H9 (cell line): ENCODE results near the gene TADA3. TPM values are rescaled to one million over a fixed set of nuclear protein-coding genes. Genes with fewer than 3 reads are reported as not detected.

ENCODE experiments used
- DNase-seq: peaks from one replicate; pipeline ENCODE4 v3.0.0-alpha.2; 2017
- H2AFZ ChIP-seq: one replicate; pipeline ENCODE4 v1.6.1; 2013; ENCODE audit warnings: mild to moderate bottlenecking, low read length, control low read depth, moderate library complexity
- H2AK5ac ChIP-seq: 2 replicates; pipeline ENCODE4 v1.6.1; 2013; ENCODE audit warnings: low read length, control low read depth, mixed read lengths; ENCODE audit not compliant: insufficient read length
- H2BK120ac ChIP-seq: one replicate; pipeline ENCODE4 v1.6.1; 2013; ENCODE audit warnings: low read depth, mild to moderate bottlenecking, low read length, control low read depth, inconsistent platforms; ENCODE audit not compliant: poor library complexity, severe bottlenecking
- H2BK12ac ChIP-seq: 2 replicates; pipeline ENCODE4 v1.6.1; 2013; ENCODE audit warnings: low read length, control low read depth, mixed read lengths, low read depth; ENCODE audit not compliant: insufficient read length
- H2BK15ac ChIP-seq: 2 replicates; pipeline ENCODE4 v1.6.1; 2013; ENCODE audit warnings: low read depth, low read length, control low read depth
- H2BK20ac ChIP-seq: one replicate; pipeline ENCODE4 v1.6.1; 2013; ENCODE audit warnings: low read depth, mild to moderate bottlenecking, low read length, control low read depth, inconsistent platforms; ENCODE audit not compliant: poor library complexity, severe bottlenecking
- H2BK5ac ChIP-seq: 2 replicates; pipeline ENCODE4 v1.6.1; 2013; ENCODE audit warnings: low read length, control low read depth, mixed read lengths; ENCODE audit not compliant: insufficient read length
- H3K14ac ChIP-seq: 2 replicates; pipeline ENCODE4 v1.6.1; 2013; ENCODE audit warnings: low read length, control low read depth; ENCODE audit not compliant: insufficient read depth
- H3K18ac ChIP-seq: 2 replicates; pipeline ENCODE4 v1.6.1; 2013; ENCODE audit warnings: low read depth, mild to moderate bottlenecking, mixed read lengths, low read length, control low read depth; ENCODE audit not compliant: insufficient read length
- H3K23ac ChIP-seq: 2 replicates; pipeline ENCODE4 v1.6.1; 2013; ENCODE audit warnings: low read length, control low read depth, mixed read lengths, low read depth; ENCODE audit not compliant: insufficient read length
- H3K23me2 ChIP-seq: 2 replicates; pipeline ENCODE4 v1.6.1; 2013; ENCODE audit warnings: low read depth, mild to moderate bottlenecking, mixed read lengths, low read length, control low read depth; ENCODE audit not compliant: insufficient read length, poor library complexity, severe bottlenecking
- H3K27ac ChIP-seq: 2 replicates; pipeline ENCODE4 v1.5.1; 2013; ENCODE audit warnings: low read length, control low read depth, mixed read lengths, low read depth; ENCODE audit not compliant: insufficient read length
- H3K27me3 ChIP-seq: 2 replicates; pipeline ENCODE4 v1.6.1; 2013; ENCODE audit warnings: low read length, control low read depth, inconsistent platforms; ENCODE audit not compliant: insufficient read depth
- H3K4ac ChIP-seq: 2 replicates; pipeline ENCODE4 v1.6.1; 2013; ENCODE audit warnings: low read depth, mild to moderate bottlenecking, control low read depth, inconsistent platforms, low read length, moderate library complexity
- H3K4me1 ChIP-seq: 2 replicates; pipeline ENCODE4 v1.6.1; 2013; ENCODE audit warnings: low read length, control low read depth, inconsistent platforms; ENCODE audit not compliant: insufficient read depth
- H3K4me2 ChIP-seq: 2 replicates; pipeline ENCODE4 v1.6.1; 2013; ENCODE audit warnings: low read length, control low read depth, mixed read lengths; ENCODE audit not compliant: insufficient read length, insufficient read depth
- H3K56ac ChIP-seq: 2 replicates; pipeline ENCODE4 v1.6.1; 2013; ENCODE audit warnings: low read depth, mild to moderate bottlenecking, mixed read lengths, low read length, control low read depth; ENCODE audit not compliant: insufficient read length
- H3K79me1 ChIP-seq: 2 replicates; pipeline ENCODE4 v1.6.1; 2013; ENCODE audit warnings: low read depth, mild to moderate bottlenecking, moderate library complexity, low read length, control low read depth, inconsistent platforms; ENCODE audit not compliant: insufficient read depth, poor library complexity, severe bottlenecking
- H3K79me2 ChIP-seq: 2 replicates; pipeline ENCODE4 v1.6.1; 2013; ENCODE audit warnings: low read length, control low read depth, inconsistent platforms; ENCODE audit not compliant: insufficient read depth
- H3K9ac ChIP-seq: 2 replicates; pipeline ENCODE4 v1.6.1; 2013; ENCODE audit warnings: low read length, control low read depth, mixed read lengths; ENCODE audit not compliant: insufficient read length; ENCODE audit errors: extremely low read depth
- H3K9me3 ChIP-seq: one replicate; pipeline ENCODE4 v1.6.1; 2013; ENCODE audit warnings: low read depth, low read length, inconsistent platforms; ENCODE audit not compliant: control insufficient read depth
- H3T11ph ChIP-seq: one replicate; pipeline ENCODE4 v1.6.1; 2013; ENCODE audit warnings: mild to moderate bottlenecking, low read length, control low read depth, inconsistent platforms
- H4K20me1 ChIP-seq: one replicate; pipeline ENCODE4 v1.6.1; 2013; ENCODE audit not compliant: control insufficient read depth, insufficient read length, insufficient read depth
- H4K5ac ChIP-seq: 2 replicates; pipeline ENCODE4 v1.6.1; 2013; ENCODE audit warnings: low read depth, mild to moderate bottlenecking, mixed read lengths, low read length, control low read depth; ENCODE audit not compliant: insufficient read length
- H4K8ac ChIP-seq: replicated peaks from 2 replicates; pipeline ENCODE4 v1.6.1; 2013; ENCODE audit warnings: low read length, control low read depth, mixed read lengths, low read depth; ENCODE audit not compliant: insufficient read length
- H4K91ac ChIP-seq: 2 replicates; pipeline ENCODE4 v1.6.1; 2013; ENCODE audit warnings: low read depth, mild to moderate bottlenecking, moderate library complexity, mixed read lengths, low read length, control low read depth; ENCODE audit not compliant: insufficient read length
- H3K27ac Mint-ChIP-seq, 3 experiments: 2 replicates in 2 of 3; 3 replicates in 1 of 3; pipeline ENCODE4 v1.8.0; 2020 to 2021; ENCODE audit warnings: mixed read lengths in 3 of 3, mild to moderate bottlenecking in 1 of 3, moderate library complexity in 1 of 3
- H3K27me3 Mint-ChIP-seq: 2 replicates; pipeline ENCODE4 v1.8.0; 2021; ENCODE audit warnings: low read depth, mild to moderate bottlenecking, moderate library complexity, mixed read lengths
- H3K36me3 Mint-ChIP-seq, 3 experiments: 2 replicates in 2 of 3; 3 replicates in 1 of 3; pipeline ENCODE4 v1.8.0; 2020 to 2021; ENCODE audit warnings: low read depth in 3 of 3, mixed read lengths in 3 of 3; ENCODE audit not compliant: insufficient read depth in 1 of 3
- H3K4me1 Mint-ChIP-seq, 2 experiments: 2 replicates each; pipeline ENCODE4 v1.8.0; 2020; ENCODE audit warnings: mixed read lengths in 2 of 2
- H3K4me3 Mint-ChIP-seq, 2 experiments: 2 replicates in 1 of 2; 3 replicates in 1 of 2; pipeline ENCODE4 v1.8.0; 2020 to 2021; ENCODE audit warnings: mild to moderate bottlenecking in 2 of 2, mixed read lengths in 2 of 2, moderate library complexity in 1 of 2
- H3K9me3 Mint-ChIP-seq, 2 experiments: 2 replicates in 1 of 2; 3 replicates in 1 of 2; pipeline ENCODE4 v1.8.0; 2020; ENCODE audit warnings: mild to moderate bottlenecking in 2 of 2, mixed read lengths in 2 of 2, moderate library complexity in 1 of 2
- WGBS: extraction: QIAGEN DNeasy Blood & Tissue Kit; methylation state at CpG from one replicate; pipeline ENCODE4 v1.1.7; 2013; ENCODE audit warnings: missing lambda C conversion rate, low lambda C conversion rate, mixed read lengths; ENCODE audit not compliant: insufficient read length; ENCODE audit errors: extremely low coverage; 5-methylcytosine and 5-hydroxymethylcytosine counted together
- total RNA-seq: library from RNA; stranded (reverse); gene quantifications from 2 replicates; pipeline ENCODE4 v1.2.1, GENCODE V29; 2021
- TF ChIP-seq, protein P1 (sequence below): fragments of 200-600 bp; sonication (generic); conservative IDR thresholded peaks from 3 replicates; pipeline ENCODE4 v1.8.0; 2021; ENCODE audit warnings: antibody characterized with exemption, mild to moderate bottlenecking

The TADA3 gene
- total RNA-seq, 1 experiment from 2014 or later = 49.8 TPM

GRCh38 chr3:9778143-9779074, 13.9 kb downstream of the TADA3 start:
- H3K4me3 Mint-ChIP-seq = no peak overlapping the region

More at GRCh38 chr3:9778143-9779074, 13.9 kb downstream of the TADA3 start:
- H3K79me1 ChIP-seq = no peaks in the 10 kb centered on the region
- H4K5ac ChIP-seq = no peak overlapping the region
- no peaks in the 10 kb centered on the region for H3K9me3 ChIP-seq
- no peak overlapping the region for H3K27ac ChIP-seq
- no peak overlapping the region for H3K56ac ChIP-seq
- no peaks in the 10 kb centered on the region for H3K4me1 ChIP-seq
- H3K14ac ChIP-seq = no peak overlapping the region
- H3K4me2 ChIP-seq = no peak overlapping the region
- H3K27me3 ChIP-seq = no peaks in the 10 kb centered on the region; the same call in 1 of the 2 replicates
- no peaks in the 10 kb centered on the region for H4K20me1 ChIP-seq
- H2BK120ac ChIP-seq = no peak overlapping the region
- TF ChIP-seq, protein P1, sequence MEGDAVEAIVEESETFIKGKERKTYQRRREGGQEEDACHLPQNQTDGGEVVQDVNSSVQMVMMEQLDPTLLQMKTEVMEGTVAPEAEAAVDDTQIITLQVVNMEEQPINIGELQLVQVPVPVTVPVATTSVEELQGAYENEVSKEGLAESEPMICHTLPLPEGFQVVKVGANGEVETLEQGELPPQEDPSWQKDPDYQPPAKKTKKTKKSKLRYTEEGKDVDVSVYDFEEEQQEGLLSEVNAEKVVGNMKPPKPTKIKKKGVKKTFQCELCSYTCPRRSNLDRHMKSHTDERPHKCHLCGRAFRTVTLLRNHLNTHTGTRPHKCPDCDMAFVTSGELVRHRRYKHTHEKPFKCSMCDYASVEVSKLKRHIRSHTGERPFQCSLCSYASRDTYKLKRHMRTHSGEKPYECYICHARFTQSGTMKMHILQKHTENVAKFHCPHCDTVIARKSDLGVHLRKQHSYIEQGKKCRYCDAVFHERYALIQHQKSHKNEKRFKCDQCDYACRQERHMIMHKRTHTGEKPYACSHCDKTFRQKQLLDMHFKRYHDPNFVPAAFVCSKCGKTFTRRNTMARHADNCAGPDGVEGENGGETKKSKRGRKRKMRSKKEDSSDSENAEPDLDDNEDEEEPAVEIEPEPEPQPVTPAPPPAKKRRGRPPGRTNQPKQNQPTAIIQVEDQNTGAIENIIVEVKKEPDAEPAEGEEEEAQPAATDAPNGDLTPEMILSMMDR = no peak
- no peak overlapping the region for H3K18ac ChIP-seq
- H2BK20ac ChIP-seq = no peak overlapping the region
- H3K4ac ChIP-seq = no peak overlapping the region
- no peak for DNase-seq
- no peak overlapping the region for H4K8ac ChIP-seq
- no peak overlapping the region for H3K9ac ChIP-seq
- H3K23me2 ChIP-seq = no peaks in the 10 kb centered on the region
- H3K9me3 Mint-ChIP-seq = no peaks in the 10 kb centered on the region
- H3K36me3 Mint-ChIP-seq = peaks cover 10 to 32% (median 25%) of the 10 kb centered on the region in 3 experiments; a peak in 6 of 7 replicates
- WGBS = no CpG with 5 or more reads among the region's 5 CpGs
- H4K91ac ChIP-seq = no peak overlapping the region
- peaks cover 7 to 8% of the 10 kb centered on the region in 2 experiments; a peak in 3 of 4 replicates for H3K4me1 Mint-ChIP-seq
- no peak overlapping the region for H2BK5ac ChIP-seq
- no peak overlapping the region for H3K23ac ChIP-seq
- H2AFZ ChIP-seq = no peak overlapping the region
- peaks cover 10% of the 10 kb centered on the region for H3K27me3 Mint-ChIP-seq
- H3K79me2 ChIP-seq = no peaks in the 10 kb centered on the region
- H2AK5ac ChIP-seq = no peak overlapping the region
- H3T11ph ChIP-seq = no peak overlapping the region
- H3K27ac Mint-ChIP-seq = no peak overlapping the region
- H2BK12ac ChIP-seq = no peak overlapping the region
- H2BK15ac ChIP-seq = no peak overlapping the region
